KBM-7 (cell line): ENCODE measurements around the gene TMEM223.
A peak's percentile ranks its signal among the peaks of the same experiment; 100 is the strongest.
"Not testable (repeated sequence)": the region's sequence is repeated elsewhere in the genome, so short reads cannot be mapped to it uniquely, and the experiment has no call there.

Source experiments
- DNase-seq: peaks from one replicate; pipeline ENCODE4 v3.0.0-alpha.2; 2015
- in situ Hi-C: fragments of 300-500 bp; cut with MboI; formaldehyde crosslinking; loops from 2 replicates; pipeline ENCODE4 v1.14.3; 2020; ENCODE audit warnings: low sequenced_read_pairs, low pct_unique_long_range_greater_than_20kb, mixed read lengths

TMEM223 gene

GRCh38 chr11:62757846-62758788 lies 33.7 kb downstream of the TMEM223 start:
- in situ Hi-C loops, result no loop called here
- no peak for DNase-seq

DNA sequence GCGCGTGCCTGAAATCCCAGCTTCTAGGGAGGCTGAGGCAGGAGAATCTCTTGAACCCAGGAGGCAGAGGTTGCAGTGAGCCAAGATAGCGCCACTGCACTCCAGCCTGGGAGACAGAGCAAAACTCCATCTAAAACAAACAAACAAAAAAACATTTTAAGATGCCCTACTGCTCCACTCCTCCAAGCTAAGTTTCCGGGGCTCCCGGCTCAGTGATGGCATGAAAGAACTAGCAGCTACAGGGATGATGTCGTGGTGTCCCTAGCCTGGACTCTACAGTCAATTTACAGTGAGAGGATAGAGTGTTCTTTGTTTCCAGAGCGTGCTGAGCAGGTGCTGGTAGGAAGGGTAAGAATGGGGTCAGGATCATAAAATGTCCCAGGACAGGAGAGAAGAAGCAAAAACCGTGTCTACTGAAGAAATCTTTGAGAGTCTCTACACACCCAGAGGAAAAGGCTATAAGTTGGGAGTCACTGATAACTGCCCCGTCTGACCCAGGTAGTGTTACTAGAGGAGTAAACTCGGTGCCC lies 36.7 kb downstream of the TMEM223 start:
- no peak for DNase-seq
- in situ Hi-C loops, result no loop called here

GRCh38 chr11:62753736-62754603 lies 37.8 kb downstream of the TMEM223 start, which contains the start of gene ZBTB3:
ZBTB3 (minus strand) TSS chr11:62754160; CDS start chr11:62753664, 496 bp downstream.
- in situ Hi-C loops, result no loop called here
- DNase-seq, result peak; percentile 100

DNA sequence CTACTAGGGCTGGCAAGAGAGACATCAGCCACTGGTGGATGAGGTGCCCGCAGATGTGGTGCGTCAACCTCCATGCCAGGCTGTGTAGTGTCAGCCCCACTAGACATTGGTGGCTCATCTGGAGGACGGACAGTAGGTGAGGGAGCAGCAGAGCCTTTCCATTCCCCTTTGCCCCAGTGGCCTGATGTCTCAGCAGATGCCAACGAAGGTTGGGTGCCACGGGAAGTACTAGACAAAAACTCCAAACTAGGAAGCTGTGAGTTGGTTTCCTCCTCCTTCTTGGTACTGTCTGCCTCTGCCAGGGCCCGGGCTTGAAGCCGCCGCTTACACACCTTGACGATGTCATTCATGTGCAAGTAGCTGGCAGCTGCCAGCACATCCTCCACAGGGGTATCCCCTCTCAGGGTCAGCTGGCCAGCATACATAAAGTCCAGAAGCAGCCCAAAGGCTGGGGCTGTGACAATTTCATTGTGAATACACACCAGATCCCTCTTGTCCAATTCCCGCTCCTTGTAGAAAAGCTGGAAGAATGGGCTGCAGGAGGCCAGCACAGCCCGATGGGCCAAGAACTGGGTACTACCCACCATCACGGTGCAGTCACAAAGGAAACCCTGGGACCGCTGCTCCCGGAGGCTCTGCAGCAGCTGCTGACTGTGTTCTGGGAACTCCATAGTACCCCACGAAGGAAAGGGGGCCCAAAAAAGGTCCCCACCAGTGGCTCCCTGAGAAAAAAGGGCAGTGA lies 38.6 kb downstream of the TMEM223 start:
- no peak for DNase-seq
- in situ Hi-C loops, result no loop called here

- in situ Hi-C loops, result no loop called here
- DNase-seq, result no peak
These were observed 39.5 kb downstream of the TMEM223 start for GRCh38 chr11:62752177-62752785.

DNA sequence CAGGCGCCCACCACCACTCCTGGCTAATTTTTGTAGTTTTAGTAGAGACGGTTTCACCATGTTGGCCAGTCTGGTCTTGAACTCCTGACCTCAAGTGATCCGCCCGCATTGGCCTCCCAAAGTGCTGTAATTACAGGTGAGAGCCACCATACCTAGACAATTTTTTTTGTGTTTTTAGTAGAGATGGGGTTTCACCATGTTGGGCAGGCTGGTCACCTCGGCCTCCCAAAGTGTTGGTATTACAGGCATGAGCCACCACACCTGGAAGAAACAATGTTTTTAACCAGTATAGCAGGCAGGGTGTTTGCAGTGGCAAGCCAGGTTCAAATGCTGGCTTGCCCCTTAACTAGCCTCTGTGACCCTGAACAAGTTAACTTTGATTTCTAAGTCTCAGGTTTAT lies 41.9 kb downstream of the TMEM223 start:
- in situ Hi-C loops, DNase-seq: not testable (repeated sequence)

DNA sequence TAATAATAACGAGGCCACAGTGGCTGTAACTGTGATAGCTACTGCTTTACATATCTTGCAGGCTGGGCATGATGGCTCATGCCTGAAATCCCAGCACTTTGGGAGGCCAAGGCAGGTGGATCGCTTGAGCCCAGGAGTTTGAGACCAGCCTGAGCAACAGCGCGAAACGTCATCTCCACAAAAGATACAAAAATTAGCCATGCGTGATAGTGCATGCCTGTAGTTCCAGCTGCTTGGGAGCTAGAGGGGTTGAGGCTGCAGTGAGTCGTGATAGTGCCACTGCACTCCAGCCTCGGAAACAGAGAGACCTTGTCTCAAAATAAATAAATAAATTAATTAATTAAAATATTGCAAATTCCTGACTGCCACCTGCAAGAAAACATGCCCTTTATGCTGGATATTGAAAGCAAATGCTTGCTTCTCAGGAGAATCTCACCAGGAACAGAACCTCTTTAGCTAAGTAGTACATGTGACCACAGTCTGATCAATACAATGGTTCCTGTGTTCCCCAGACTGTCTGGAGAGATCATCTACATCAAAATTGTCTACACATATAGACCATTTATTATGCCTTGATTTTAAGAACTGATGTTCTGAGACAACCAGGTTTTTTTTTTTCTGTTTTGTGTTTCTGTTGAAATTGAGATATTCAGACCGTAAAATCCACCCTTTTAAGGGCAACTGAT lies 44.2 kb downstream of the TMEM223 start:
- DNase-seq, result no peak
- in situ Hi-C loops, result no loop called here
